RWPE2 (cell line): ENCODE measurements around the gene NCAPD3.

Source experiments
- ATAC-seq: fragments of 200-7000 bp; cut with Tn5 transposase; 3 replicates; pipeline ENCODE4 v1.9.1; 2021; ENCODE audit warnings: low read depth
- DNase-seq: peaks from one replicate; pipeline ENCODE4 v3.0.0-alpha.2; 2020; ENCODE audit warnings: low spot score
- H3K27ac ChIP-seq: fragments of 450-650 bp; 2 replicates; pipeline ENCODE4 v1.5.1; 2017; ENCODE audit warnings: mild to moderate bottlenecking; ENCODE audit not compliant: poor library complexity, severe bottlenecking
- H3K27me3 ChIP-seq: fragments of 250-450 bp; sonication (Bioruptor Pico); 2 replicates; pipeline ENCODE4 v1.5.1; 2021; ENCODE audit warnings: mild to moderate bottlenecking, moderate library complexity; ENCODE audit not compliant: insufficient read depth, poor library complexity, severe bottlenecking
- H3K36me3 ChIP-seq: fragments of 250-450 bp; sonication (Bioruptor Pico); 2 replicates; pipeline ENCODE4 v1.5.1; 2020; ENCODE audit warnings: low read depth, mild to moderate bottlenecking, moderate library complexity
- H3K4me1 ChIP-seq: fragments of 250-450 bp; sonication (Bioruptor Pico); 2 replicates; pipeline ENCODE4 v1.5.1; 2021; ENCODE audit warnings: mild to moderate bottlenecking, moderate library complexity; ENCODE audit not compliant: insufficient read depth, poor library complexity, severe bottlenecking
- H3K4me3 ChIP-seq: fragments of 250-450 bp; sonication (Bioruptor Pico); 2 replicates; pipeline ENCODE4 v1.5.1; 2021; ENCODE audit warnings: mild to moderate bottlenecking, moderate library complexity; ENCODE audit not compliant: severe bottlenecking
- H3K9me3 ChIP-seq: fragments of 250-450 bp; sonication (Bioruptor Pico); 2 replicates; pipeline ENCODE4 v1.5.1; 2021; ENCODE audit warnings: mild to moderate bottlenecking, moderate library complexity; ENCODE audit not compliant: severe bottlenecking
- TF ChIP-seq, protein P1 (sequence below): fragments of 450-650 bp; IDR thresholded peaks from one replicate; pipeline ENCODE4 v1.5.1; 2017; ENCODE audit warnings: mild to moderate bottlenecking, moderate library complexity; ENCODE audit not compliant: poor library complexity, severe bottlenecking

The NCAPD3 gene

GRCh38 chr11:134139873-134140331, 83.9 kb downstream of the NCAPD3 start:
- TF ChIP-seq, protein P1, sequence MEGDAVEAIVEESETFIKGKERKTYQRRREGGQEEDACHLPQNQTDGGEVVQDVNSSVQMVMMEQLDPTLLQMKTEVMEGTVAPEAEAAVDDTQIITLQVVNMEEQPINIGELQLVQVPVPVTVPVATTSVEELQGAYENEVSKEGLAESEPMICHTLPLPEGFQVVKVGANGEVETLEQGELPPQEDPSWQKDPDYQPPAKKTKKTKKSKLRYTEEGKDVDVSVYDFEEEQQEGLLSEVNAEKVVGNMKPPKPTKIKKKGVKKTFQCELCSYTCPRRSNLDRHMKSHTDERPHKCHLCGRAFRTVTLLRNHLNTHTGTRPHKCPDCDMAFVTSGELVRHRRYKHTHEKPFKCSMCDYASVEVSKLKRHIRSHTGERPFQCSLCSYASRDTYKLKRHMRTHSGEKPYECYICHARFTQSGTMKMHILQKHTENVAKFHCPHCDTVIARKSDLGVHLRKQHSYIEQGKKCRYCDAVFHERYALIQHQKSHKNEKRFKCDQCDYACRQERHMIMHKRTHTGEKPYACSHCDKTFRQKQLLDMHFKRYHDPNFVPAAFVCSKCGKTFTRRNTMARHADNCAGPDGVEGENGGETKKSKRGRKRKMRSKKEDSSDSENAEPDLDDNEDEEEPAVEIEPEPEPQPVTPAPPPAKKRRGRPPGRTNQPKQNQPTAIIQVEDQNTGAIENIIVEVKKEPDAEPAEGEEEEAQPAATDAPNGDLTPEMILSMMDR = peak; percentile 84
- Histone ChIP-seq H3K27ac (no peak overlapping the region), H3K27me3 (peaks cover under 1% of the 10 kb centered on the region), H3K36me3 (no peaks in the 10 kb centered on the region), H3K4me3 (no peak overlapping the region), H3K4me1 (no peaks in the 10 kb centered on the region), H3K9me3 (no peaks in the 10 kb centered on the region)
- ATAC-seq (peak; percentile 79), DNase-seq (no peak)

- Histone ChIP-seq H3K4me3 (no peak overlapping the region), H3K4me1 (no peaks in the 10 kb centered on the region), H3K27me3 (peaks cover 5% of the 10 kb centered on the region), H3K36me3 (no peaks in the 10 kb centered on the region), H3K27ac (no peak overlapping the region), H3K9me3 (no peaks in the 10 kb centered on the region)
- no peak for ATAC-seq
- TF ChIP-seq, protein P1 = no peak
- no peak for DNase-seq
Observed at GRCh38 chr11:134139303-134139872, 84.4 kb downstream of the NCAPD3 start.

- no peak for ATAC-seq
- Histone ChIP-seq H3K4me1 (no peaks in the 10 kb centered on the region), H3K27ac (no peak overlapping the region), H3K27me3 (peaks cover 5% of the 10 kb centered on the region), H3K9me3 (no peaks in the 10 kb centered on the region), H3K4me3 (no peak overlapping the region), H3K36me3 (no peaks in the 10 kb centered on the region)
- DNase-seq = no peak
- TF ChIP-seq, protein P1 = no peak
Observed at GRCh38 chr11:134138376-134138775, 85.4 kb downstream of the NCAPD3 start.

DNA sequence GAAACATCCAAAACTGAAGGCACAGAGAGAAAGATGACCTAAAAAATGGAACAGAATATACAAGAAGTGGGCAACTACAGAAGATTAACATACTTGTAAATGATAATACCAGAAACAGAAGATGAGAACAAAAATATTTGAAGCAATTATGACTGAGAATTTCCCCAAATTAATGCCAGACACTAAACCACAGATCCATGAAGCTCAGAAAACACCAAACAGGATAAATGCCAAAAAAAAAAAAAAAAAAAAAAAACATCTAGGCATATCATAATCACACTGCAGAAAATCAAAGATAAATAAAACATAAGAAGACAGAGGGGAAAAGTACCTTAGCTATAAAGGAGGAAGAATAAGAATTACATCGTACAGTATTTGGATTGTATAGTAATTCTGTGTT, 89.6 kb downstream of the NCAPD3 start:
- Histone ChIP-seq H3K4me3 (no peak overlapping the region), H3K27ac (no peak overlapping the region), H3K36me3 (no peaks in the 10 kb centered on the region), H3K4me1 (no peaks in the 10 kb centered on the region), H3K27me3 (peaks cover 5% of the 10 kb centered on the region), H3K9me3 (no peaks in the 10 kb centered on the region)
- TF ChIP-seq, protein P1 = no peak
- DNase-seq = no peak
- no peak for ATAC-seq

GRCh38 chr11:134132808-134133207, 91.0 kb downstream of the NCAPD3 start:
- H3K27me3 ChIP-seq = peaks cover 5% of the 10 kb centered on the region
- DNase-seq (no peak), ATAC-seq (no peak)
- H3K4me1 ChIP-seq = no peaks in the 10 kb centered on the region
- H3K4me3 ChIP-seq = no peak overlapping the region
- H3K36me3 ChIP-seq = no peaks in the 10 kb centered on the region
- TF ChIP-seq, protein P1 = no peak
- H3K9me3 ChIP-seq = no peaks in the 10 kb centered on the region
- H3K27ac ChIP-seq = no peak overlapping the region
